GM19395 (cell line): ENCODE data around the gene EPHA3.
A peak's percentile ranks its signal among the peaks of the same experiment; 100 is the strongest.

Experiments
- ATAC-seq: cut with Tn5 transposase; IDR thresholded peaks from one replicate; pipeline ENCODE4 v1.9.1; 2021; ENCODE audit warnings: mild to moderate bottlenecking, moderate library complexity; ENCODE audit not compliant: unreplicated experiment

EPHA3 gene

DNA sequence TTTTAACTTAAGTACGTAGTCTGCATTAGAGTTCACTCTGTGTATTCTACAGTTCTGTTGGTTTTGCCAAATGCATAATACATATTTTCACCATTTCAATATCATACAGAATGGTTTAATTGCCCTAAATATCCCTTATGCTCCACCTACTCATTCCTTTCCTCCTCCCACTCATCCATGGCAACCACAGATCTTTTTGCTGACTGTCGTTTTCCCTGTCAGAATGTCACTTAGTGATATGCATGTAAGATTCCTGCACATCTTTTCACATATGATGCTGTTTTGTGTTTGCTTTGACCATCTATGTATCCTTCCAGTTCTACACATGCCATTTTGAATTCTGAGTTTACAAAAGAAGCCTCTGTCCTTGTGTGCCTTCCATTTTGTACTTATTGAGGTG lies 36.7 kb downstream of the EPHA3 start:
- no peak for ATAC-seq

DNA sequence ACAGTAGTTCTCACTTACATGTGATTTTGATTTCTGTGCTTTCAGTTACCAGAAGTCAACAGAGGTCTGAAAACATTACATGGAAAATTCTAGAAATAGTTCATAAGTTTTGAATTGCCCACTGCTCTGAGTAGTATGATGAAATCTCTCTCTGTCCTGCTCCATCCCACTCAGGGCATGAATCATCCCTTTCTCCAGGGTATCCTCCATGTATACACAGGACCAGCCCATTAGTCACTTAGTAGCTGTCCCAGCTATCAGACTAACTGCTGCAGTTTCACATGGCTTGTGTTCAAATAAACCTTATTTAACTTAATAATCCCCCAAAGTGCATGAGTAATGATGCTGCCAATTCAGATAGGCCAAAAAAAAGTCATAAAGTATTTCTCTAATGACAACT lies 38.6 kb downstream of the EPHA3 start:
- ATAC-seq = no peak

DNA sequence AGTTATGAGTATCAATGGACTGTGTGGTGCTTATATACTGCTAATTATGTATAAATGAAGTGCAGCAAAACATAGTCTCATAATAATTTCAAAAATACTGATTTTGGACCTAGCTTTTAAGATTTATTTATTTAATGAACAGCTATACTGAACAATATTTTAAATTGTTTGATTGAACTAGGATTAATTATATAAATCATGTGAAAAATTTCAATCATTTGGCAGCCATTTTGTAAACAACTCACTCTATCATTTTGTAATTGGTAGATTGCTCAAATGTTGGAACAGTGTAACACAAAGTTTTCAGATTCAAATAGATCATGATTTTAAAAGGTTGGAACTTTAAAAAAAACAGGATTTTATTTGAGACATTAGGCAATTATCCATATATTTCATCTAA lies 47.0 kb downstream of the EPHA3 start:
- ATAC-seq = no peak

DNA sequence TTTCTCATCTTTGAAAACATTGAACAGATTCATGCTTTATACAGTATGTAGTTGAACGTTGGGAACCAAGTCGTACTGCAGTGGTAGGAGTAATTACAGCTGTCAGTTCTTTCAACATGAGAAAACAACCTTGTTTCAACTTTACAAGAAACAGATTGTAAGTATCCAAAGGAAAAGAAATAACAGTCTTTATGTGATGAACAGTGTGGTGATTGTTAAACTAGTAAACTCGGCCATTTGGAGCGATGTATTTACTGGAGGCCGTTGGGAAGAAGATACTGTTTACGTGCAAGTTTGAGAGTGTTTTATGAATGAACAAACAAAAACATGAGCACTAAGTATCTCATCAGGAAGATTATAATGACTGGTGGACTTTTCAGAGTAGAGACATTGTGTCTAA lies 48.4 kb downstream of the EPHA3 start:
- ATAC-seq = no peak

DNA sequence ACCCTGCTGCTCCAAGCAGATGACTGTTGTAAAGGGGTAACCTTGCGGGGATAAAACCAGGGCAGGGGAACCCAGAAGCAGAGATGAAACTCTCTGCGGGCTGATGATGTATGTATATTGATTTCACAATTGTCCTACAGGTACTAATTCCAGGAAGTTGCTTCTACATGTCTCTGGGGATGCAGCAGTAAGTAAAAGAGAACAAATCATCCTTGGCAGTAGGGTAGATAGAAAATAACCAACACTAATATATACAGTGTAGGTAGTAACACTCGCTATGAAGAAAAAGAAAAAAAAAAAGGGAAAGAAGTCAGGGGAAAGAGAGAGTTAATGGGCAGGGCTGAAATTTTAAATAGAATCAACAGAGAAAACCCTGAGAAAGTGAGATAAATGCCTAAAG lies 50.2 kb downstream of the EPHA3 start:
- no peak for ATAC-seq

DNA sequence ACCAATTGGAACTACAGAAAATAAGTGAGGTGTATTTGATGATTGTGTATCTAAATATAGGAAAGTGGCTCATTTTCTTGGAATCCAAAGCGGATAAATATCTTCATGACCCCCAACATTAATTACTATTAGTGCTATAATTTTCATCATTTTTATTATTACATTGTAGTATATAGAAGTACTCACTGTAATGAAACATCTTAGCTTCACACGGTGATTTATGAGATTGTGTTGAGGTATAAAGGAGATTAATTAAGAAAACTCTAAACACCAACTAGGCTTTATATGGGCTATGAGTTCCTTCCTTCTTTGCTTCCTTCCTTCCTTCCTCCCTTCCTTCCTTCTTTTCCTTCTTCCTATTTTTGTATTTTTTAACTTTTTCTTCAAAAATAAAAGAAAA lies 52.2 kb downstream of the EPHA3 start:
- no peak for ATAC-seq

DNA sequence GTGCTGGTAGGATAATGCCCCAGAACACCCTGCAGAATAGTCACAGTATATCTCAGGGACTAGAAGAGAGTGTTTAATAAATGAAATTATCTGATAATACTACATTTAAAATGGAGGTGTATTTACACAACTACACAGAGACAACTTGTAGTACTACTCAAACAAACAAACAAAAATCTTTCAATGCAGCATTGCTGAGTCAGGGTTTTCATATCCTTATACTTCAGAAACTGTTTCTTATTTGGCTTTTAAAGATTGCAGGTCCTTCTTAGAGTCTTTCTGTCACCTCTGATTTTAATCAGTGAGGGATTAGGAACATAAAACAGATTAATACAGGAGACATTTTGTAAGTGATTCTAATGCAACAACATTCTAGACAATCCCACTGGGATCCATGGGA lies 57.4 kb downstream of the EPHA3 start:
- no peak for ATAC-seq

DNA sequence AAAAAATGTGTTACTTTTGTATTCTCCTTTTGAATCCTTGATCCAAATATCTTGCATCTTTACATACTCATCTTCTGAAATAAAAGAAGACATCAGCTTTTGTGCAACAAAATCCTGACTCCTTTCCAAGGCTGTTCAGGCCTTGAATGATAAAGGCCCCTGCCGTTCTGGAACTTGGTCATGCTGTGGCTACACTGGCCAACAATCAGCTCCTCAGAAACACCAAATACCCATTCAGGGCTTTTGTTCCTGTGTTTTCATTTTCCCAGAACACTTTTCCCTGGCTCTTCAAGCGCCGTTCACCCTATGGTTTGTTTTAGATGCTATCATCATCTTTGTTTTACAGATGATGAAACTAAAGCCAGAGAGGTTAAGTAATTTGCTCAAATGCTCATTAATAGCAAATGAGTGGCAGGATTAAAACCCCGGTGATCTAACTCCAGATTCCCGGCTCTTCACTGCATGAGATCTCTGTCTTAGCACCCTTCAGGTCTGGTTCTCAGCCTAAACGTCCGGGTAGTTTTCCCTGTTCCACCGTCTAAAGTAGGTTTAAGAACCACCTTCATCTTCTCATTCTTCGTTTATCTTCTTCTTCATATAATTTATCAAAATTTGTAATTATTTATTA lies 58.3 kb downstream of the EPHA3 start:
- no peak for ATAC-seq

DNA sequence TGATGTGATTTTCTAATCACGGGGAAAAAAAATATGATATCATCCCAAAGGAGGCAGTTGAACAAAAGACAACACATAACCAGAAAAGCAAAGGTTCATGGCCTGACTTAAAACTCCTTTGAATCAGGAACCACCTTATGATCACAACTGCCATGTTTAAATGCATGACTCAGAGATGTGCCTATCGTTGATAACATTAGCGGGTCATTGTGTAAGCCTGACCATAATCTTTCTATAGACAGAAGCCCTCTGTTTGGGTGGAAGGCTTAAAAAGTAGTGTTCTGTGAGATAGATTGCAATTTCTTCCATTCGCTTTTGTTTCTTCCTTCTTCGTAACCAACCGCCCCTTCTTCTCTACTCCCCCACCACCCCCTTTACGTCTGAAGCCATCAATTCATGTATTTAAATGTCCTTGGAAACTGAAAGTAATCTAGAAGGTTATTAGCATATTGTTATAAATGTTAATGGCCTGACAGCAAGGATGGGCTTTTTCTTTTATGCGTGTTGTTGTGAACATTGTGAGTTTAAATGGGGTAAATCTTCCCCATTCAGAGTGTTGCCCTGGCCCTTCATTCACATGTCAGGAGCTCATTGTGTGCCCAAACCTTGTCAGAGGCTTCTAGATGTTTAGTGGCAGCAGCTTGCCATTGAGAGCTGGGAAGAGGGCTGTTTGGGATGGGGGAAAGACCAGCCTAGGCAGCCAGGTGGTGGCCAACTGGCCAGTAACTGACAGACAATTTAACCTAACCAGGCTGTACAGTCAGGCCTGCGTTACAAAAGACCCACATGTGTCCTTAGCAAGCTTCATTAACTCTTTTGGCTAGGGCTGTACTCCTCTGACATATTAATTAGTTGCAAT lies 64.5 kb downstream of the EPHA3 start:
- ATAC-seq = no peak

DNA sequence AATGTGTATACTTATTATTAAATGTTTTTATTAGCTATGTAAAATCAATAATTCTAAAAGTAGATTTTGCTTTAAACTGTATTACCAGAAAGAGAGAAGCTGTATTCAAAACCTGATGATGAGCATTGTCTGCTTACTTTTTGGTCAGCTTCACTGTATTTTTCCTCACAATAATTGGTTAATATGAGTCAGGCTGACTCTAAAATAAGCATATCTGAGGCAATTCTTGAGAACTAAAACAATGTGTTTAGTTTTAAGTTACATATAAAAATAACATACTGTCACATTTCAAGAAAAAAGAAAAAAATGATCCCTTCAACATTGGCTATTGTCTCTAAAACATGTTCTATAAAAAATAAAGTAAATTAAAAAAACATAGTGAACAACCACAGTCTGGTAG lies 66.1 kb downstream of the EPHA3 start:
- ATAC-seq = no peak

DNA sequence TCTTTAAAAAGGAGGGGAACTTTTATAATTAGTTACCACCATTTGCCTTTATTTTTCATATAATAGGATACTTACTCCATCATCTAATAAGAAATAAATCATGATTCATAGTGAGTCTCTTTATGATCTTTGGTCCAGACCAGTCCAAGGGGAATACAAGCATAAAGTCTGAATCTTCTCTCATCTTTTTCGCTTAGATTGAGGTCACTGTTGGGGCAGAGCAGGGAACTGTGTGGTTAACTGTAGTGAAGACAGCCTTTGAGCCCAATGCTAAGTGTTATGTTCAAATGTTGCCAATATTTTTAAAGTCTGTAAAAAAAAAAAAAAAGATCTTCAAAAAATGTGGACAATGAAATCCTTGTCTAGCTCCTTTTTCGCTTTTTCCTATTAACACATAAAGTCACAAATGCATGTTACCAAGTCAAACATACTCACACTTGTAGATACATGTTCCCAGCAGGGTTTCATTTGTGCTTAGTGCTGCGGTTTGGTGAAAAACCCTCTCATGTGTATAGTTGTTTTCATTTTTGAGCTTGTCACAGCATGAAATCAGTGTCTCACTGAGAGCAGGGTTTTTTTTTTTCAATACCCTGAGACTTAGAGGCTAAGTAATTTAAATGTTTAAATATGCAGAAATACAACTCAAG lies 72.1 kb downstream of the EPHA3 start:
- peak; percentile 64 for ATAC-seq

DNA sequence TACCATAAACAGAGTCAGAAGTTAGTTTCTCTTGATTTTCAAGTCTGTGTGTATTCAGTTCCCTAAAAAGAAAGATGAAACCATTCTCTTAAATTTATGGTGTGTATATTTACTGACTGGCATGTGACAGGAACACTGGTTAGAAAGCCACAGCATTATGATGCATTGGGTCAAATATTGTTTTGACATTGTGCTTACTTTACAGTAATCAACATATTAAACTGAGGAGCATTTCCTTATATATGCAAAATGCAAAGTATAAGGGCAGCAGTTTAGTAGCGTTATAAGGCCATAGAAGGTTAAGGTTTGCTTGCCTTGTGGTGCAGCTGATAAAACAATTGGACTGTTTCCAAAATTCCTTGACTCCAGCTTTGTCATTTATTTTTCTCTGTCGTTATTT lies 72.9 kb downstream of the EPHA3 start:
- ATAC-seq = no peak

DNA sequence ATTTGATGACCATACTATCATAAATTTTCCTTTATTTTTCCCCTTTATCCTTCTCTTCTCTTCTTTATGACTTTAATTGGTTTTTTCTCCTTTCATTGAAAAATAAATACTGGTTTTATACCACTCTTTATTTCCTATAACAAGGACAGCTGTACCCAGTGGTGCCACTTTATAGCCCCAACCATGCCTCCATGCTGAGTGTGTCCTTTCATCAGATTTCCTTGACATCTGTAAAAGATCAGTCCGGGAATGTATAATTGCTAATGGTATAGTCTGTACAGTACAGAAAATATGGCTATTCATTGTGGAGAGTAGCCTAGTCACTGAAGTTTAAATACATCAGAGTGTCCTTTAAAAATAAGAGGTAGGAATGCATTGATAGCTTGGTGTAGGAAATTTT lies 74.6 kb downstream of the EPHA3 start:
- no peak for ATAC-seq

DNA sequence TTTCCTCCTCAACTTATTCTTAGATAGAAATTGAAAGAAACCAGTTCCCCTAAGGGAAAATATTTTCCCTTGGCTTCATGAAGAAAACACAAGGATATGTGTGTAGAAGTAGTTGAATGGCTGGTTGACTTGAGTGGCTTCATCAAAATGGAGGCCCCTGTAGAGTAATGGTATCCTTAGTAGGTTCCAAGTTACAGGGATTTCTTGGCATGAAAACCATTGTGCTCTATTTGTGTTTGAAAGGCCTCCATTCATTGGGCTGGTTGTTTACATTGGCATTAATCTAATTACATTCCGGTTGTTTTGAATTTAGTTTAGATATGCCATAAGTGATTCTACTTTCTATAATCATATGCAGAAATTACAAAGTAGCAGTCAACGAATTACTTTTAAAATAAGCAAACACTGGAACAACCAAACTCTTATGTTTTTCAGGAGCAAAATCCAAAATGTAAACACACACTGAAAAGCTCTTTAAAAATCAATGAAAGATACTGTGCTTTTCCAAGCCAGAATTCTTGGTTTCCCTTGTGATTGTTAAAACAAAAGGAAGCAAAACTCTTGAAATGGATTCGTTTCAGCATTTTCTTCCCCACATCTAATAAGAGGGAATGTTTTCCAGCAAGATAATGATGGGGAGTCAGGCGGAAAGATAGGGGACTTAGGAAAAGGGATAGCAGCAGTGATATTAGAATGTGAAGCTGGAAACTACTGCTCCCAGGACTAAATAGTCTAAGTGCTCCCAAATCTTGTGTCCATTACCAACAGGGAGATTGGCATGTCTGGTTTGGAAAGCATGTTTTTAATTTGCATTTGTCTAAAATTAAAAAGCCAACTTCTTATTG lies 77.0 kb downstream of the EPHA3 start:
- ATAC-seq = no peak

DNA sequence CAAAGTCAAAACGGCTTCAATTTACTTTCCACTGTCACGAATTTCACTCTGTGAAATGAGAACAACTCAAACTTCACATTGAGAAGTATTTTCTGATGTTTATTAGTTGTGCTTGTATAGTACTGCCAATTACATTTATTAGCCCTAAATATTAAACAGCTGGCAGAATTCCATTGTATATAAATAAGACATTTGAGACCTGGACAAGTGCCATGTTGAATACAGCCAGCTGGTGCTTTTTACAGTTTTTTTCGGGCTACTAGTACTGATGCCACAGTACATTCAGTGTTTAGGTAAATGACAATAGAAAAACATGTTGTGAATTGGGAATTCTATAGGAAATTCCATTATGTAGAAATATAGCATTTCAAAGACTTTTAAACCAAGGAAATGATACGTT lies 79.0 kb downstream of the EPHA3 start:
- no peak for ATAC-seq

DNA sequence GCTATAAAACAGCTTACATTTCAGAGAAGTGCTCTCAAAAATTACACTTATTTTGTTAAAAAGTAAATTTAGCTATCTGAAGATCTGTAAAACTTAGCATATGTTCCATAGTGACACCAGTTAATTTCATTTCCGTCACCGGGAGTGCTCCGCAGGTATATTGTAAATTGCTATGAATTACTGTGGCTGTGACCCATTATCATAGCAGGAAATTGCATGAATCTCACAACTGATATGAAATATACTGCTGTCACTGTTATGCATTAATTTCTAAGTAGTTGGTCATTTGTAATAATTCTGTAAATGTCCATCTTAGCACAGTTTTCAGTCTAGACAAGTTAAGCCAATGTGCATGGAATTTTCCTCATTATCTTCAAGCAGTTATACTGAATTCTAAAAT lies 91.2 kb downstream of the EPHA3 start:
- no peak for ATAC-seq

DNA sequence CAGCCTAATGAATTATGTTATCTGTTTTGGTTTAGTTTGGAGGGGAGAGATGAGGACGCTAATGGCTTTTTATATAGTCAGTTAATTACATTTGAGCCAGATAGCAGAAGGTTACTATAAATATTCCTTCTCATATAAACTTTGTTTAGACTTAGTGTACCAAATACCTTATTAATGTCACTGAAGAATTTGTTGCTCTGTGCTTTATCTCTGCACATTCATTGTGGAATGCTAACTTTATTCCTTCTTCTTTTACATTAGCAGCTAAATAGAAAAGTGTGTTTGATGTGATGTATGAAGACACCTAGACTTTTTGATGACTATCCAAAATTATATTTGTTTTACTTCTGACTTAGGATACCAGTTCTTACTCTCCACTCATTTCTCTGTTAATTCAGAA lies 105.2 kb downstream of the EPHA3 start:
- ATAC-seq = no peak

DNA sequence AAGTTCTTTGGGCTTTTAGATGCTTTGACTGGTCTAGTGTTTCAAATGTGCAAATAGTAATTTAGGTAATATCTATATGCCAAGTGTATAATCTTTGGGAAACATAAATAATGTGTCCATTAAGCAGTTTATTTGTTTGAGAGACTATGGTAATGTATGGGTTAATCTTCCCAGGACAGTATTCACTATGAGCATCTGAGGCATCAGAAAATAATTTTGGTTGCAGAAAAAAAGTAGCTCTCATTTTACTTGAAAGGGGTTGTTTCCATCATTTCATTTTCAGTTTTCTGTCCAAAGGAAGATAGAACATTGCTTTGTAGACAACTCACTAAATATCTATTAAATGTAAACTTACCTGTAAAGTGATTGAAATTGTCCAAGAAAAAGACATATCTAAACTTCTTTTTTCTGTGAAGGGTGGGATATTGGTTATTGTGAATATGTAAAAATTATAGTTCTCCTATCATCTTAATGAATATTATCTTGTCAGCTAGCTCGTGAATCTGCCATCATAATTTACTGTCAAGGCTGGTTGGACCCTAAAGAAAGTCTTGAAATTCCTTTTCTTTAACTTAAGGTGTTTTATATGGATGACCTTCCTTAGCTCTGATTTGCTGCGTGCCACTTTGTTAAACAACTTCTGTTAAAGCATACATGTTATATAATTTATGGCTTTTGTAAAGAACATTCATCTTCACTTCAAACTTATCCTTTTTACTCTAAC lies 108.8 kb downstream of the EPHA3 start:
- ATAC-seq = no peak

DNA sequence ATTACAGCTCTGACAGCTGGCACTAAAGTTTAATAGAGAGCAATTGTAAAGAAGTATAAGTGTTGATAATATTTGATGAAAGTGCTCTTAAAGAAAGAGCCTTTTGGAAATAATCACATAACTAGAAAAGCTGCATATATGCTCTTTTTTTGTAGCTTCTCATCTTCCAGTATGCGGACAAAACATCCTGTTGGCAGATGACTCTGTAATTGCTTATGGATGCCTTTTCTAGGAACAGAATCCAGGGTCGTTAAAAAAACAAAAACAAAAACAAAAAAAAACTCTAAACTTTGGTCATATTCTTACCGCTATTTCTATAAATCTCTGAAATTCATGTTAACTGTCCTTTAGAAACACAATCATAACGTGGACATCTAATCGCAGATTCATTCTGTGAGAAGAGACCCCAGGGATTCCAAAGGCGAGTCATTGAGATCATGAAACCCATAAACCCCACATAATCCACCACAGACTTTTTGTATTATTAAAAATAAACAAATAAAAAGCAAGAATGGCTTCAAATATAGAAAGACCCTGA lies 109.8 kb downstream of the EPHA3 start:
- ATAC-seq = no peak

DNA sequence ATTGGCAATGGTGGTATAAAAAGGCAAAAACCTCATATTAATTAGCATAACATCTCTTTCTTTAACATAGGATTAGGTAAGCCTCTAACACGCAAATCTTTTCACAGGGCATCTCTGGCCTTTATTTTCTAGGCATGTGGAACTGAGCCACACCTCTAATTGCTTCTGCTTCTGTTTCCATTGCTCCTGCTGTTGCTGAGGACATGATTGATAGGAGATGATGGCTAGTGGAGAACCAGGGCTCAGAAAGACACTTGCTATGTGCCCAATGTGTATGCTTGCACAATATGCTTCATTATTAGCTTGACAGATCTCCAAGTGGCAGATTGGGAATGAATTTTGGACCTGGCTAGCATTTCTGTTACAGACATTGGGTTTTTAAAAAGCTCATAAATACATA lies 114.5 kb downstream of the EPHA3 start:
- no peak for ATAC-seq
